NCI-H526 treated with DMSO at 0.1 percent for 48 hours (cell line): Measurements from ENCODE around the gene HES7.

Experiments used
- DNase-seq: peaks from one replicate; lab custom pipeline; 2025; lab: John Stamatoyannopoulos, UW

Gene HES7

DNA sequence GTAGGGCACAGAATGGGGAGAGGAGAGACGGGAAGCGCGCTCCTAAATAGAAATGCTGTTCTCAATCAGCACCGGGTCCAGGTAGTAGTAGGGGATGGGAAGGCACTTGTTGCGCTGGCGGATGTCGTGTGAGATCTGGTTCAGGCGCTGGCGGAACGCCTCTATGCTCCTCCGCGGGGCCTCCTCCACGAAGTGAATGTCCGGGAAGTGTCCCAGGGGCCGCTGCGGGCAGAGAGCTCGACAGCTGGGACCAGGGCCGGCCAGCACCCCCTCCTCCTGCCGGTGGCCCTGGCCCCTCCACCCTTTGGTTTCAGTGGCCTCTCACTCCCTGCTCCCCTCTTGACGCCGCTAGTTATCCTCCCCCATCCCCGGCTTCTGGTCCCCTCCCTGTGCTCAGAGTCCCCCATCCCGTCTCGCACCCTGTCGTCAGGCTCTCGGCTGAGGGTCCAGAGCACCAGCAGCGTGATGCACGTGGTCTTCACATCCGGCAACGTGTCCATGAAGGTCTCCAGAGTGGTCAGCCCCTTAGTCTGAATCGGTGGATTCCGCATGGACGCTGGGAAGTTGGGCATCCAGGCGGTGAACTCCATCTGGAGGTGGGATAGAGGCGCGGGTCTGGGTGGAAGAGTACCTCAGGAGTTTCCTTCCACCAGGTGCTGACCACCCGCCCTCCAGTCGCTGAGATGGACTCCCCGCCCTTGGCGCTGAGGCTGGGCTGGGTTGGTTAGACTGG is 51.0 kb downstream of the HES7 start:
- no peak for DNase-seq

DNA sequence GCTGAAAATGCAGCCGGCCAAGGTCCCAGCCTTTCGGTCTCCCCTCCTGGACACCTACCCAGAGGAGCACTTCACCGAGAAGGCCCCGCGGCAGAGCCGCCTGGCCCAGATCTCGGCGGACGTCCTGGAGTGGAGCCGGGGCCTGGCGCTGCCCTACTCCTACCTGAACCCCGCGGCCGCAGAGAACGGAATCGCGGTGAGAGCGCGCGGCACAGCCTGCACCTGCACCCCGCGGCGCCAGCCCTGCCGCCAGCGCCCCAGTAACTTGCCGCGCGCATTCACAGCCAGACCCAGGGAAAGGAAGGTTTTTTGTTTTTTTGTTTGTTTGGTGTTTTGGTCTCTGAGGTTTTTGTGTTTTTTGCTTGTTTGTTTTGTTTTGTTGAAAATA is 51.6 kb downstream of the HES7 start:
- DNase-seq, result no peak

DNA sequence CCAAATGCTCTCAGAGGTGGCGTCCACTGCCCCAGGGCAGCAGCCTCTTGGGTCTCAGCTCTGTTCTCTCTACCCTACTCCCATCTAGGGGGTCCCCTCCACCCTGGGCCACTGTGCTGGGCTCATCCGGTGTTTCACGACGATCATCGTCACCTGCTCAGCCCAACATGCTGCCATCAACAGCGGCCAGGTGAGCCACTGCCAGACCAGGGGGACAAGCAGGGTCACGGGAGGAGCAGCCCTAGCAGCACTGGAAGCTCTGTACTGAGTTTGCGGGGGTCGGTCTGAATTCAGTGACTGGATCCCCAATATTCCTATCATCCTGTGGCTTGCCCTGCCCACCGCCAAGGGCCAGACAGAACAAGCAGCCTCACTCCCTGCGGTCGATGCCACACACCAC is 52.4 kb downstream of the HES7 start:
- DNase-seq, result no peak
